ENCODE data around the gene MAFF. TPM values are rescaled to one million over a fixed set of nuclear protein-coding genes. Genes with fewer than 3 reads are reported as not detected.
"Not testable (repeated sequence)": the region's sequence is repeated elsewhere in the genome, so short reads cannot be mapped to it uniquely, and the experiment has no call there.

Gene MAFF
- polyA plus RNA-seq, 1 of the 3 experiments (the other 2 are of a cell fraction) = 7.9 TPM

- WGBS (ENCODE audit: low lambda C conversion rate) = 84% methylated on average over 4 of the region's 8 CpGs
- Histone ChIP-seq H4K20me1 (ENCODE audit: insufficient read depth) (no peaks in the 10 kb centered on the region), H3K4me3 (ENCODE audit: low read depth in 2 of 2, low read length in 1 of 2) (no peak overlapping the region), H3K36me3 (replicated peaks in 1 of 2; ENCODE audit: control insufficient read depth in 1 of 2, insufficient read depth in 2 of 2, low read length in 1 of 2) (peaks cover 0 to 8% of the 10 kb centered on the region in 2 experiments), H3K27me3 (ENCODE audit: insufficient read depth) (no peaks in the 10 kb centered on the region), H2AFZ (ENCODE audit: low read depth) (no peak overlapping the region), H3F3A (replicated peaks; ENCODE audit: insufficient read depth) (no peaks in the 10 kb centered on the region), H3K9me3 (no peaks in the 10 kb centered on the region), H3K4me1 (ENCODE audit: control insufficient read depth in 1 of 2, insufficient read depth in 2 of 2, low read depth in 1 of 2, low read length in 1 of 2) (no peaks in the 10 kb centered on the region), H3K4me2 (no peak overlapping the region), H3K9me2 (no peaks in the 10 kb centered on the region), H3K27ac (ENCODE audit: low read depth in 2 of 2, low read length in 1 of 2) (no peak overlapping the region), H3K79me2 (ENCODE audit: insufficient read depth) (0 out of 2 replicates have a peak, but pooled peaks cover 3% of the 10 kb centered on the region), H3K9ac (no peak overlapping the region)
- CTCF ChIA-PET = no interaction called here
- DNase-seq = no peak
- TF ChIP-seq GATA2 (CRISPR knock-in tag; IDR thresholded peaks at IDR 0.05) (no peak), RXRA (IDR thresholded peaks at IDR 0.05; ENCODE audit: borderline replicate concordance, low read depth) (no peak)
- POLR2A ChIA-PET = no interaction called here
Observed at GRCh38 chr22:38232196-38232595, 30.4 kb downstream of the MAFF start.

GRCh38 chr22:38233427-38233826, 31.6 kb downstream of the MAFF start:
- no peak for DNase-seq
- no peak overlapping the region for H2AFZ ChIP-seq (ENCODE audit: low read depth)
- H3K79me2 ChIP-seq (ENCODE audit: insufficient read depth) = peaks cover 9% of the 10 kb centered on the region
- POLR2A ChIA-PET = no interaction called here
- peaks cover 0 to 8% of the 10 kb centered on the region in 2 experiments for H3K36me3 ChIP-seq (replicated peaks in 1 of 2; ENCODE audit: control insufficient read depth in 1 of 2, insufficient read depth in 2 of 2, low read length in 1 of 2)
- no peak overlapping the region for H3K4me2 ChIP-seq
- CTCF ChIA-PET = no interaction called here
- H3K9ac ChIP-seq = no peak overlapping the region
- H4K20me1 ChIP-seq (ENCODE audit: insufficient read depth) = no peaks in the 10 kb centered on the region
- no peak overlapping the region for H3K27ac ChIP-seq (ENCODE audit: low read depth in 2 of 2, low read length in 1 of 2)
- WGBS (ENCODE audit: low lambda C conversion rate) = 97% methylated on average over 3 of the region's 6 CpGs
- H3F3A ChIP-seq (replicated peaks; ENCODE audit: insufficient read depth) = no peaks in the 10 kb centered on the region
- no peaks in the 10 kb centered on the region for H3K9me3 ChIP-seq
- H3K27me3 ChIP-seq (ENCODE audit: insufficient read depth) = no peaks in the 10 kb centered on the region
- no peaks in the 10 kb centered on the region for H3K9me2 ChIP-seq
- TF ChIP-seq, protein P1, sequence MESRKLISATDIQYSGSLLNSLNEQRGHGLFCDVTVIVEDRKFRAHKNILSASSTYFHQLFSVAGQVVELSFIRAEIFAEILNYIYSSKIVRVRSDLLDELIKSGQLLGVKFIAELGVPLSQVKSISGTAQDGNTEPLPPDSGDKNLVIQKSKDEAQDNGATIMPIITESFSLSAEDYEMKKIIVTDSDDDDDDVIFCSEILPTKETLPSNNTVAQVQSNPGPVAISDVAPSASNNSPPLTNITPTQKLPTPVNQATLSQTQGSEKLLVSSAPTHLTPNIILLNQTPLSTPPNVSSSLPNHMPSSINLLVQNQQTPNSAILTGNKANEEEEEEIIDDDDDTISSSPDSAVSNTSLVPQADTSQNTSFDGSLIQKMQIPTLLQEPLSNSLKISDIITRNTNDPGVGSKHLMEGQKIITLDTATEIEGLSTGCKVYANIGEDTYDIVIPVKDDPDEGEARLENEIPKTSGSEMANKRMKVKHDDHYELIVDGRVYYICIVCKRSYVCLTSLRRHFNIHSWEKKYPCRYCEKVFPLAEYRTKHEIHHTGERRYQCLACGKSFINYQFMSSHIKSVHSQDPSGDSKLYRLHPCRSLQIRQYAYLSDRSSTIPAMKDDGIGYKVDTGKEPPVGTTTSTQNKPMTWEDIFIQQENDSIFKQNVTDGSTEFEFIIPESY (IDR thresholded peaks at IDR 0.05; ENCODE audit: borderline replicate concordance, low read depth) = no peak
- TF ChIP-seq RXRA (IDR thresholded peaks at IDR 0.05; ENCODE audit: borderline replicate concordance, low read depth) = no peak
- TF ChIP-seq MEF2A (IDR thresholded peaks at IDR 0.05; ENCODE audit: borderline replicate concordance, low read depth) = no peak
- no peak for TF ChIP-seq EZH2phosphoT487 (IDR thresholded peaks at IDR 0.05; ENCODE audit: borderline replicate concordance, low read depth)
- no peak for TF ChIP-seq ELF1 (IDR thresholded peaks at IDR 0.05)
- no peak for TF ChIP-seq TEAD4 (IDR thresholded peaks at IDR 0.05; ENCODE audit: borderline replicate concordance, insufficient read depth)
- TF ChIP-seq SIN3A (IDR thresholded peaks at IDR 0.05; ENCODE audit: borderline replicate concordance, low read depth, low read length) = no peak
- TF ChIP-seq EP300 (IDR thresholded peaks at IDR 0.05; ENCODE audit: borderline replicate concordance in 1 of 2, low read depth in 1 of 2, low read length in 1 of 2) = no peak
- no peak for TF ChIP-seq REST (IDR thresholded peaks at IDR 0.05; ENCODE audit: low read depth, low read length)
- no peak for TF ChIP-seq POLR2AphosphoS5 (IDR thresholded peaks at IDR 0.05; ENCODE audit: low read depth, low read length)
- no peak for TF ChIP-seq TAF1 (IDR thresholded peaks at IDR 0.05; ENCODE audit: borderline replicate concordance, low read depth, low read length)
- TF ChIP-seq, protein P2, sequence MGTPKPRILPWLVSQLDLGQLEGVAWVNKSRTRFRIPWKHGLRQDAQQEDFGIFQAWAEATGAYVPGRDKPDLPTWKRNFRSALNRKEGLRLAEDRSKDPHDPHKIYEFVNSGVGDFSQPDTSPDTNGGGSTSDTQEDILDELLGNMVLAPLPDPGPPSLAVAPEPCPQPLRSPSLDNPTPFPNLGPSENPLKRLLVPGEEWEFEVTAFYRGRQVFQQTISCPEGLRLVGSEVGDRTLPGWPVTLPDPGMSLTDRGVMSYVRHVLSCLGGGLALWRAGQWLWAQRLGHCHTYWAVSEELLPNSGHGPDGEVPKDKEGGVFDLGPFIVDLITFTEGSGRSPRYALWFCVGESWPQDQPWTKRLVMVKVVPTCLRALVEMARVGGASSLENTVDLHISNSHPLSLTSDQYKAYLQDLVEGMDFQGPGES (IDR thresholded peaks at IDR 0.05; ENCODE audit: low read depth, low read length) = no peak
- no peak for TF ChIP-seq RFX5 (IDR thresholded peaks at IDR 0.05; ENCODE audit: low read length)
- TF ChIP-seq RAD21 (IDR thresholded peaks at IDR 0.05; ENCODE audit: low read length) = no peak
- peaks cover 1 to 3% of the 10 kb centered on the region in 2 experiments; a peak in 1 of 4 replicates for H3K4me1 ChIP-seq (ENCODE audit: control insufficient read depth in 1 of 2, insufficient read depth in 2 of 2, low read depth in 1 of 2, low read length in 1 of 2)
- no peak overlapping the region for H3K4me3 ChIP-seq (ENCODE audit: low read depth in 2 of 2, low read length in 1 of 2)

DNA sequence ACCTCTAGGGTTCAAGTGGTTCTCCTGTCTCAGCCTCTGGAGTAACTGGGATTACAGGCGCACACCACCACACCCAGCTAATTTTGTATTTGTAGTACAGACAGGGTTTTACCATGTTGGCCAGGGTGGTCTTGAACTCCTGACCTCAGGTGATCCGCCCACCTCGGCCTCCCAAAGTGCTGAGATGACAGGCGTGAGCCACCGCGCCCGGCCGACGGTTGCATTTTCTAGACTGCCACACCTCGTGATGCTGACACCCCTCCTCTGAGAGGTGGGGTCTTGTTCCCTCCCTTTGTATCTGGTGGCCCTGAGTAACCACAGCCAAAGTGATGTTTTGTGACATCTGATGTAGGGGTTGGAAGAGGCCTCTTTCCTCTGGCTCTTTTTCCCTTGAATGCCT, 32.1 kb downstream of the MAFF start:
- DNase-seq; H3K4me1 ChIP-seq (ENCODE audit: control insufficient read depth in 1 of 2, insufficient read depth in 2 of 2, low read depth in 1 of 2, low read length in 1 of 2); H3K27ac ChIP-seq (ENCODE audit: low read depth in 2 of 2, low read length in 1 of 2); H3K27me3 ChIP-seq (ENCODE audit: insufficient read depth); H3F3A ChIP-seq (replicated peaks; ENCODE audit: insufficient read depth); CTCF ChIA-PET; H3K9ac ChIP-seq; H4K20me1 ChIP-seq (ENCODE audit: insufficient read depth); H3K4me2 ChIP-seq; H2AFZ ChIP-seq (ENCODE audit: low read depth); H3K9me2 ChIP-seq; H3K9me3 ChIP-seq; H3K4me3 ChIP-seq (ENCODE audit: low read depth in 2 of 2, low read length in 1 of 2); H3K36me3 ChIP-seq (replicated peaks in 1 of 2; ENCODE audit: control insufficient read depth in 1 of 2, insufficient read depth in 2 of 2, low read length in 1 of 2); H3K79me2 ChIP-seq (ENCODE audit: insufficient read depth); POLR2A ChIA-PET: not testable (repeated sequence)
- WGBS (ENCODE audit: low lambda C conversion rate) = 99% methylated on average over 10 of the region's 10 CpGs
